Stimulated activated CD8-positive, alpha-beta memory T cell treated with anti-CD3 and anti-CD28 coated beads, Interleukin-4, amount 100 ng/mL, for 48 hours (primary cell): ENCODE data around the gene ZNF750.

Source experiments
- DNase-seq: peaks from one replicate; pipeline ENCODE4 v3.0.0-alpha.2; 2020

The ZNF750 gene

GRCh38 chr17:82872591-82873520, 33.0 kb upstream of the ZNF750 start:
- no peak for DNase-seq

DNA sequence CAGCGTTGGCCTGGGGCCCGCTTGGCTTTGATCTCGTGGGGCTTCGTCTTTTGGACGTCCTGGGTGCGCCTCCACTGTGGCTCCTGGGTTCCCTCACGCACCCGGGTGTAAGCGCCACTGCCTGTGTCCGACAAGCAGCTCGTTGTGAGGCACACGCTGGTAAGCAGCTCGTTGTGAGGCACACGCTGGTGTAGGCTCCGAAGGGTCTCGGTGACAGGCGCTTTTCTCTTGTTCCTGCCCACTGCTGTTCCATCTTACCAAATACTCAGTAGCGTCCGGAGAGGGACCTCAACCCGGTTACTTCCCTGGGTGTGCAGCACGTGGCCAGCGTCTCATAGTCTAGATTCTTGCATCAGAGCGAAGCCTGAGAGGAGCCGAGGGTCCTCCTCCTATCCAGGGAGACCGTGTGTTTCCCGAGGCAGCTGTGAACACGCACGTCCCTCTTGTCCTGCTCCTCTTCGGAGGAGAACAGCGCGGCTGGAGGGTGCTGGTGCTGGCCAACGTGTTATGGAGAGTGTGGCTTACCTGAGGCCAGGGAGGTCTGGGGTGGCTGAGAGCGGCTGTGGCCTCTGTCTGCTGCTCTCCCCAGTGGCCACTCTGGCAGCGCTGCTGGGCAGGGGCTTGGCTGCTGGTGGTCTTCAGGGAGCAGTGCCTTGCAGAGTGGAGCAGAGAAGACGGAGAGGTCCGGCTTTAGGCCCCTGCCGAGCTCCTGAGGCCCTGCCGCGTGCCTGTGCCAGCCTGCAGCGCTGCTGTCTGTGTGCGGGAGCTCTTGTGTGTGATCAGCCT, 32.1 kb upstream of the ZNF750 start:
- DNase-seq, result no peak

GRCh38 chr17:82871056-82871775, 31.4 kb upstream of the ZNF750 start:
- peak; percentile 63 for DNase-seq

- DNase-seq, result no peak
These were observed 30.7 kb upstream of the ZNF750 start for GRCh38 chr17:82870541-82870940.

- DNase-seq, result no peak
These were observed 30.3 kb upstream of the ZNF750 start for GRCh38 chr17:82870091-82870491.

GRCh38 chr17:82869536-82869935, 29.7 kb upstream of the ZNF750 start:
- no peak for DNase-seq

DNA sequence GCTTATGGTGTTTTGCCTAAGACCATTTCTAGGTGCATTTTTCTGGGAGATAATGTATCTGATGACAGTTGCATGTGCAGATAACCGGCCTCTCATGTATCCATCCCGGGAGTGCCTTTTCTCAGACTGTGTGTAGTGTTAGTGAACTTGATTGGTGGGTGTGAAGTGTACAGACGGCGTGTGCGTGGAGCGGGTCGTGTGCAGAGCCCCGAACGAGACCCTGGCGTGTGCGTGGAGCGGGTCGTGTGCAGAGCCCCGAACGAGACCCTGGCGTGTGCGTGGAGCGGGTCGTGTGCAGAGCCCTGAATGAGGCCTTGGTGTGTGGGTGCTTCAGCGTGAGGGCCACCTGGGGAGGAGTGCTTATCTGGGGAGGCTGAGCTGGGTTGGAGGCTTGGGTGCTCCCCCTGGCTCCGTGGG, 28.9 kb upstream of the ZNF750 start:
- DNase-seq, result no peak

- no peak for DNase-seq
These were observed 28.0 kb upstream of the ZNF750 start for GRCh38 chr17:82867763-82868325.

- DNase-seq, result no peak
These were observed 26.9 kb upstream of the ZNF750 start for GRCh38 chr17:82866590-82867191.

DNA sequence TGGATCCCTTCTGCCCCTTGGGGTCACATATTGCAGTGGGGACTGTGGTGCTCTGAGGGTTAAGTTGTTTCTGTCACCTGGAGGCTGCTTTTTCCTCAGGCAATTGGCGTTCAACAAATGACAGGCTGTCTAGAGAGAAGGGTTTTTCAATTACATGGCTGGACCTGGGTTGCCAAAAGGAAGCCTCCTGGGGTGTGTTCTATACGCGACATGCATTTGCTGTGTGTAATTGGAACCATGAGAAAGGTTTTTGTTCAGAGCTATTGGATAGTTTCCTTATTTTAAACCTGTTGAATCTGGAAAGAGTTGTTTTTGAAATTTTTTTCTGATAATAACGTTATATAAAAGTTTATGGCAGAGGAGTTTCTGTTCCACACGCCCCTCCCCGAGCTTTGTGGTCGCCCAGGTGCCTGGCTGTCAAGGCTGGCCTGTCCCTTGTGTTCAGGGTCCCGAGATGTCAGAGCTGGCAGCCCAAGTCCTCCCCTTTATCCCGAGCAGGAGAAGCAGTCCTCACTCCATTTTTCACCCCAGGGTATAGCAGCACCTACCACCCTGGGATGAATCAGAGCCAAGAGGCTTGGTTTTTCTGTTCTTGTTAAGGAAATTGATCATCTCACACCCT, 26.1 kb upstream of the ZNF750 start:
- DNase-seq, result no peak

GRCh38 chr17:82865274-82865673, 25.5 kb upstream of the ZNF750 start:
- DNase-seq, result no peak

GRCh38 chr17:82864713-82865248, 25.0 kb upstream of the ZNF750 start:
- DNase-seq, result no peak

- DNase-seq, result peak; percentile 86
These were observed 24.3 kb upstream of the ZNF750 start for GRCh38 chr17:82863941-82864712.

DNA sequence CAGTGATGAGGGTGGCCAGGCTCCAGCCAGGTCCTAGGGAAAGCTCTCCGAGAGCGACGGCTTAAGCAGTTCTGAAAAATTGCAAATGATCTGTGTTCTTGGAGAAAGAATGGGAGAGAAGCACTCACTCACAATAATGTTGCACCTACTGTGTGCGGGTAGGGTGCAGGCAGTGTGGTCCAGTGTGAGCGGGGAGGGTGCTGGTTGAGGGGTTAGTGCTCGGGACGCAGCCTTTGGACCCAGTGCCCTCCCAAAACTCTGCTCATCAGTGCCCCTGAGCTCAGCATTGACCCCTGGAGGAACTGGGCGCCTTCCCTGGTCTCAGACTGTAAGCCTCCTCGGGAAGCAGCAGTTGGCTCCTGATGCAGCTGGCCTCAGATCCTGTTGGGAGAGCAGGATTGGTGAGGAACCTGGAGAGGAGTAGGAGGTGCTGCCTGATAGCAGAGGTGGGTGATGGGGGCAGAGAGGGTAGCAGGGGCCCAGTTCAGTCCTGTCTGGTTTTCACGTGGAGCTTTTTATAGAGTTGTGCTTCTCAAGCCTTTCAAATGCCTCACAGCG, 23.6 kb upstream of the ZNF750 start:
- no peak for DNase-seq

DNA sequence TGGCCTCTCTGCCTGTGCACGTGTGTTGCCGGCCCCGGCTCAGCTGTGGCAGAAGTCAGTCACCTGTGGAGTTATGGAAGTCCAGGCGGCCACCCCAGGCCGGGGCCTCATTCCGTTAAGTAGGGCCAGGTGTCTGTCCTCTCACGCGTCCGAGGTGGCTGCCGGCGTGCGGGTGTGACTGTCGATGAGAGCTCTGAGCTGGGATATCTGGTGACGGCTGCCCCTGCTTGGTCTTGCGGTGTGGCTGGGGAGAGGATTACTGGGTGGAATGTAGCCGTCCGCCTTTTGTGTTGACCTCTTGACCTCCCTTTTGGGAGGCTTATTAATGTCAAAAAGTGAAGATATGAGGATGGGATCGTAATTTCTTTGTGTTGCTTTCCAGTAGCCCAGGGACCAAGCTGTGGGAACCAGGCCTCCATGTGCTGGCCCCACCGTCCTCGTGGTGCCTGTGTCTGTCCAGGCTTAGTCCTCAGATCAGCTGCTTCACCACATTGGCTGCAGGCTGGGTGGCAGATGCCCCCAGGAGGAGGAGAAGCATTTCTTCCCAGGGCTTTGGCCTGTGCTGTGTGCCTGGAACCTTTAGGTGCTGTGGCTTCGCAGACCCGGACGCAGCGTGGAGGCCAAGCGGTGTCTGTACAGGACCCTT, 23.0 kb upstream of the ZNF750 start:
- DNase-seq, result no peak

- no peak for DNase-seq
These were observed 22.4 kb upstream of the ZNF750 start for GRCh38 chr17:82862191-82862590.

DNA sequence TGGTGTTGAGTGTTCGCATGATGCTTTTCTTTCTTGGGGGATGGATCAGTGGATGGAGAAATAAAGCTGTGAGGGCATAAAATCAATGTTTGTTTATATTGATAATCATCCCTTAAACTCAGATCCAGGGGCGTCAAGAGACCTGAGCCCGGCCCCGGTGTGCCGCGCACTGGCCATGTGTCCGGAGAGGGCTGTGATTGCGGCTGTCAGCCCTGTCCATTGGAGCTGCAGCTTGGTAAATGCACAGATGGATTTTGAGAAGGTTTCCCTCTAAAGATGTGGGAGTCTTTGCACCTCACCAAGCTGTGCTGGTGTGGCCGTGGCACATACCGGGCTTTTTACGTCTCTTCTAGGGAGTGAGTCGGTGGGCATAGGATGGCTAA, 21.6 kb upstream of the ZNF750 start:
- no peak for DNase-seq

DNA sequence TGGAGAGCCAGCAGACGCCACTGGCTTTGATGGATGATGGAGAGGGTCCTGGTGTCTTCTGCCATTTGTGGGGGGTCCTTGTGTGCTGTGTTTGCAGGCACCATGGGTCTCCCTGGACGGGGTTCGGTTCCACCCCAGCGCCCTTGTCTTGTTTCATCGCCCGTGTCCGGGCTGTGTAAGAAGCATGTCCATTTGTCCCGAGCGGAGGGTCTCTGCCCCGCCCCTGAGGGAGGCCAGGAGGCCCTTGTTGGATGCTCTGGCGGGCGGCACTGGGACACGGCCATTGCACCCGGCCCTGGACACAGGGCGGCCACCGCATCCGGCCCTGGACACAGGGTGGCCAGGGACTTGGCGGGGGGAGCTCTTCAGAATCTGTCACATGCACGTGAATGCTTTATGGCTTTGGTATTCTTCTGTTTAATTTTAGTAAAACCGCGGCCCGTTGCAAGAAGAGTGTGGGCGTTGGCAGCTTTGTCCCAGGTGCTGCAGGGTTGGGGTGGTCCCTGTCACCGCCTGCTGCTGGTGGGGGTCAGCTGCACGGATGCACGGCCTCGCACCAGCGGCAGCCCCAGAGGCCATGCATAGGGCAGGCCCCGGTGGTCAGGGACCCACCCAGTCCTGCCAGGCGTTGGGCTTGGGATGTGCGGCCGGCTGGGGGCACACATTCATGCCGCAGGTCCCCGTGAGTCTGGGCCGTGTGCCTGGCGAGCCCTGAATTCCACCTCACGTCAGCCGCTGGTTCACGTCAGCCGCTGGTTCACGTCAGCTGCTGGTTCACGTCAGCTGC, 21.0 kb upstream of the ZNF750 start:
- no peak for DNase-seq
